ENCODE results near the gene DRAM1. TPM values are rescaled to one million over a fixed set of nuclear protein-coding genes. Genes with fewer than 3 reads are reported as not detected.
A peak's percentile ranks its signal among the peaks of the same experiment; 100 is the strongest.

The DRAM1 gene
- total and polyA plus RNA-seq, 10 of the 15 experiments (the other 5 are each of a cell fraction or from before 2014, with no cell fraction given), result 22.4 to 91.5 (median 41.4) TPM

DNA sequence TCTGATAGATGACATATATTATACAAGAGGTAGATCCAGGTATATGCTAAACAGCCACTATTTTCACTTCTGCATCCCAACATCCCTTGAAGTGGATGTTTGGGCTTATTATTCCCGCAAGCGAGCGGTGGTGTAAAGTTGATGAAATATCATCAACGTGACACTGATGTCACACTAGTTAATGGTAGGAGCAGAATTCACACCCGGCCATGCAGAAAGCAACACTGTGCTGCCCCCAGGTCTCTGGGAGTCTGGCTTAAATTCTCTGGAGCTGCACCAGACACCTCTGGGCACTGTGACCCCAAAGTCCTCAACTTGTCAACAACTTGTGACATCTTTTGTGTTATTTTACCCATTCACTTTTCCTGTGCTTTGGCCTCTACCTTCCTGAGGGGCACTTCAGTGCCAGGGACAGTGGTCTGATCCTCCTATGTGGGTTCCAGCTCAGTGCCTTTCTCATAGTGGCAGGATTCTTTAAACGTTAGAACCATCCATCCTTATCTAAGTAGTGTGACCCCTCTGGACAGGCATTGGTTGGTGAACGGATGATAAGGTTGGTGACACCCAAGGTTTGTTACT lies 952 bp downstream of the DRAM1 start (continued):
- TF ChIP-seq, protein P1, sequence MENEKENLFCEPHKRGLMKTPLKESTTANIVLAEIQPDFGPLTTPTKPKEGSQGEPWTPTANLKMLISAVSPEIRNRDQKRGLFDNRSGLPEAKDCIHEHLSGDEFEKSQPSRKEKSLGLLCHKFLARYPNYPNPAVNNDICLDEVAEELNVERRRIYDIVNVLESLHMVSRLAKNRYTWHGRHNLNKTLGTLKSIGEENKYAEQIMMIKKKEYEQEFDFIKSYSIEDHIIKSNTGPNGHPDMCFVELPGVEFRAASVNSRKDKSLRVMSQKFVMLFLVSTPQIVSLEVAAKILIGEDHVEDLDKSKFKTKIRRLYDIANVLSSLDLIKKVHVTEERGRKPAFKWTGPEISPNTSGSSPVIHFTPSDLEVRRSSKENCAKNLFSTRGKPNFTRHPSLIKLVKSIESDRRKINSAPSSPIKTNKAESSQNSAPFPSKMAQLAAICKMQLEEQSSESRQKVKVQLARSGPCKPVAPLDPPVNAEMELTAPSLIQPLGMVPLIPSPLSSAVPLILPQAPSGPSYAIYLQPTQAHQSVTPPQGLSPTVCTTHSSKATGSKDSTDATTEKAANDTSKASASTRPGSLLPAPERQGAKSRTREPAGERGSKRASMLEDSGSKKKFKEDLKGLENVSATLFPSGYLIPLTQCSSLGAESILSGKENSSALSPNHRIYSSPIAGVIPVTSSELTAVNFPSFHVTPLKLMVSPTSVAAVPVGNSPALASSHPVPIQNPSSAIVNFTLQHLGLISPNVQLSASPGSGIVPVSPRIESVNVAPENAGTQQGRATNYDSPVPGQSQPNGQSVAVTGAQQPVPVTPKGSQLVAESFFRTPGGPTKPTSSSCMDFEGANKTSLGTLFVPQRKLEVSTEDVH (IDR thresholded peaks at IDR 0.05; ENCODE audit: low read depth, partially characterized antibody), result no peak
- TF ChIP-seq EZH2 (IDR thresholded peaks at IDR 0.05; ENCODE audit: borderline replicate concordance, control insufficient read depth, low read depth, low read length) (no peak), NFYB (IDR thresholded peaks at IDR 0.05; ENCODE audit: insufficient read depth, low read depth, low read length) (peak; percentile 58; the same call in 1 of the 2 replicates), MTA2 (IDR thresholded peaks at IDR 0.05; ENCODE audit: low read depth) (peak; percentile 44; the same call in 1 of the 2 replicates), MXI1 (IDR thresholded peaks at IDR 0.05; ENCODE audit: low read depth, low read length) (no peak), POLR2AphosphoS2 (IDR thresholded peaks at IDR 0.05; ENCODE audit: low read depth, low read length) (no peak), TAF1 (IDR thresholded peaks at IDR 0.05; ENCODE audit: borderline replicate concordance, low read depth, low read length) (no peak), BCL11A (IDR thresholded peaks at IDR 0.05; ENCODE audit: low read depth, low read length) (no peak), BACH1 (IDR thresholded peaks at IDR 0.05; ENCODE audit: borderline replicate concordance) (no peak), DPF2 (IDR thresholded peaks at IDR 0.05) (peak; percentile 8; the same call in 1 of the 2 replicates), RB1 (IDR thresholded peaks at IDR 0.05; ENCODE audit: borderline replicate concordance) (no peak), ZNF24 (IDR thresholded peaks at IDR 0.05) (no peak), RELA (IDR thresholded peaks at IDR 0.05; ENCODE audit: borderline replicate concordance, partially characterized antibody) (no peak), IRF3 (IDR thresholded peaks at IDR 0.05) (no peak), GABPA (IDR thresholded peaks at IDR 0.05; ENCODE audit: low read depth) (no peak), YY1 (IDR thresholded peaks at IDR 0.05; ENCODE audit: low read depth, low read length) (0 out of 2 replicates have a peak, but pooled peaks have one; percentile 17), GATAD2B (conservative IDR thresholded peaks at IDR 0.05; ENCODE audit: low read depth) (no peak), ZNF217 (IDR thresholded peaks at IDR 0.05) (no peak), RAD21 (IDR thresholded peaks at IDR 0.05; ENCODE audit: insufficient read depth, low read depth, low read length) (no peak), SRF (IDR thresholded peaks at IDR 0.05; ENCODE audit: low read depth in 2 of 2, low read length in 2 of 2) (no peak)
- TF ChIP-seq, protein P2, sequence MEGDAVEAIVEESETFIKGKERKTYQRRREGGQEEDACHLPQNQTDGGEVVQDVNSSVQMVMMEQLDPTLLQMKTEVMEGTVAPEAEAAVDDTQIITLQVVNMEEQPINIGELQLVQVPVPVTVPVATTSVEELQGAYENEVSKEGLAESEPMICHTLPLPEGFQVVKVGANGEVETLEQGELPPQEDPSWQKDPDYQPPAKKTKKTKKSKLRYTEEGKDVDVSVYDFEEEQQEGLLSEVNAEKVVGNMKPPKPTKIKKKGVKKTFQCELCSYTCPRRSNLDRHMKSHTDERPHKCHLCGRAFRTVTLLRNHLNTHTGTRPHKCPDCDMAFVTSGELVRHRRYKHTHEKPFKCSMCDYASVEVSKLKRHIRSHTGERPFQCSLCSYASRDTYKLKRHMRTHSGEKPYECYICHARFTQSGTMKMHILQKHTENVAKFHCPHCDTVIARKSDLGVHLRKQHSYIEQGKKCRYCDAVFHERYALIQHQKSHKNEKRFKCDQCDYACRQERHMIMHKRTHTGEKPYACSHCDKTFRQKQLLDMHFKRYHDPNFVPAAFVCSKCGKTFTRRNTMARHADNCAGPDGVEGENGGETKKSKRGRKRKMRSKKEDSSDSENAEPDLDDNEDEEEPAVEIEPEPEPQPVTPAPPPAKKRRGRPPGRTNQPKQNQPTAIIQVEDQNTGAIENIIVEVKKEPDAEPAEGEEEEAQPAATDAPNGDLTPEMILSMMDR (IDR thresholded peaks at IDR 0.05 in 2 of 3, conservative IDR thresholded peaks at IDR 0.05 in 1 of 3; ENCODE audit: control insufficient read depth in 2 of 3, extremely low read depth in 1 of 3, insufficient read depth in 1 of 3, low read depth in 3 of 3, low read length in 3 of 3), result no peak
- TF ChIP-seq, protein P3, sequence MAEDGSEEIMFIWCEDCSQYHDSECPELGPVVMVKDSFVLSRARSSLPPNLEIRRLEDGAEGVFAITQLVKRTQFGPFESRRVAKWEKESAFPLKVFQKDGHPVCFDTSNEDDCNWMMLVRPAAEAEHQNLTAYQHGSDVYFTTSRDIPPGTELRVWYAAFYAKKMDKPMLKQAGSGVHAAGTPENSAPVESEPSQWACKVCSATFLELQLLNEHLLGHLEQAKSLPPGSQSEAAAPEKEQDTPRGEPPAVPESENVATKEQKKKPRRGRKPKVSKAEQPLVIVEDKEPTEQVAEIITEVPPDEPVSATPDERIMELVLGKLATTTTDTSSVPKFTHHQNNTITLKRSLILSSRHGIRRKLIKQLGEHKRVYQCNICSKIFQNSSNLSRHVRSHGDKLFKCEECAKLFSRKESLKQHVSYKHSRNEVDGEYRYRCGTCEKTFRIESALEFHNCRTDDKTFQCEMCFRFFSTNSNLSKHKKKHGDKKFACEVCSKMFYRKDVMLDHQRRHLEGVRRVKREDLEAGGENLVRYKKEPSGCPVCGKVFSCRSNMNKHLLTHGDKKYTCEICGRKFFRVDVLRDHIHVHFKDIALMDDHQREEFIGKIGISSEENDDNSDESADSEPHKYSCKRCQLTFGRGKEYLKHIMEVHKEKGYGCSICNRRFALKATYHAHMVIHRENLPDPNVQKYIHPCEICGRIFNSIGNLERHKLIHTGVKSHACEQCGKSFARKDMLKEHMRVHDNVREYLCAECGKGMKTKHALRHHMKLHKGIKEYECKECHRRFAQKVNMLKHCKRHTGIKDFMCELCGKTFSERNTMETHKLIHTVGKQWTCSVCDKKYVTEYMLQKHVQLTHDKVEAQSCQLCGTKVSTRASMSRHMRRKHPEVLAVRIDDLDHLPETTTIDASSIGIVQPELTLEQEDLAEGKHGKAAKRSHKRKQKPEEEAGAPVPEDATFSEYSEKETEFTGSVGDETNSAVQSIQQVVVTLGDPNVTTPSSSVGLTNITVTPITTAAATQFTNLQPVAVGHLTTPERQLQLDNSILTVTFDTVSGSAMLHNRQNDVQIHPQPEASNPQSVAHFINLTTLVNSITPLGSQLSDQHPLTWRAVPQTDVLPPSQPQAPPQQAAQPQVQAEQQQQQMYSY (CRISPR knock-in tag; IDR thresholded peaks at IDR 0.05), result no peak
